Fibroblast of the aortic adventitia (primary cell): ENCODE measurements around the gene GNAI2. TPM values are rescaled to one million over a fixed set of nuclear protein-coding genes. Genes with fewer than 3 reads are reported as not detected.
"Not testable (repeated sequence)": the region's sequence is repeated elsewhere in the genome, so short reads cannot be mapped to it uniquely, and the experiment has no call there.

Source experiments
- DNase-seq: peaks from one replicate; pipeline ENCODE4 v3.0.0-alpha.2; 2010; ENCODE audit warnings: low read depth
- H3K4me3 ChIP-seq: 2 replicates; pipeline ENCODE4 v1.5.1; 2011; ENCODE audit warnings: low read depth, mild to moderate bottlenecking, control low read depth, low read length, moderate library complexity
- CTCF ChIP-seq: IDR thresholded peaks from 2 replicates; pipeline ENCODE4 v1.5.1; 2011; ENCODE audit warnings: mild to moderate bottlenecking, low read length, control low read depth, inconsistent platforms; ENCODE audit not compliant: insufficient read depth
- total RNA-seq: library from RNA; depleted of rRNA; stranded (reverse); fragments of >200 nt; gene quantifications from 2 replicates; pipeline ENCODE4 v1.2.3, GENCODE V29; 2012; ENCODE audit warnings: low replicate concordance

GNAI2 gene
- total RNA-seq, 1 donor = 195 TPM

GRCh38 chr3:50210510-50211367 lies 25.3 kb upstream of the GNAI2 start:
- TF ChIP-seq CTCF = no peak
- no peak for DNase-seq

GRCh38 chr3:50211368-50211717 lies 24.7 kb upstream of the GNAI2 start:
- not testable (repeated sequence) for H3K4me3 ChIP-seq, DNase-seq

More at GRCh38 chr3:50210510-50211367, 25.3 kb upstream of the GNAI2 start:
- no peak overlapping the region for H3K4me3 ChIP-seq

DNA sequence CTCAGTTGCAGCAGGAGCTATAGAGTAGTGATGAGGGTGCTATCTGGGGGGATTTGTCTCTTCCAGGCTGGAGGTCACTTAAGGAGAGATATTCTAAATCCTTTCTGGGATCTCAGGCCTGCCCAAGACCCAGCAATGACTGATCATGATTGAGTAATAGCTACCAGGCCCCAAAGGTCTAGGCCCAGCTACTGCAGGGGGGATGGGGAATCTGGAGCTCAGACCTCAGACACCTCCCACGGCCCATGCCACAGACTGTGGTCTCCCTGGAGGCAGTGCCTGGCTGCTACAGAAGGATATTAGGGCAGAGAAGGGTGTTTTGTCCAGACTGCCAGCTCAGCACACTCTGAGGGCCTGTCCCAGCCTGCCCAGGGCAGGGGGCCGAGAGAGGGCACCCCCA lies 24.1 kb upstream of the GNAI2 start:
- peak; percentile 9 for DNase-seq
- H3K4me3 ChIP-seq = no peak overlapping the region
- TF ChIP-seq CTCF = no peak

DNA sequence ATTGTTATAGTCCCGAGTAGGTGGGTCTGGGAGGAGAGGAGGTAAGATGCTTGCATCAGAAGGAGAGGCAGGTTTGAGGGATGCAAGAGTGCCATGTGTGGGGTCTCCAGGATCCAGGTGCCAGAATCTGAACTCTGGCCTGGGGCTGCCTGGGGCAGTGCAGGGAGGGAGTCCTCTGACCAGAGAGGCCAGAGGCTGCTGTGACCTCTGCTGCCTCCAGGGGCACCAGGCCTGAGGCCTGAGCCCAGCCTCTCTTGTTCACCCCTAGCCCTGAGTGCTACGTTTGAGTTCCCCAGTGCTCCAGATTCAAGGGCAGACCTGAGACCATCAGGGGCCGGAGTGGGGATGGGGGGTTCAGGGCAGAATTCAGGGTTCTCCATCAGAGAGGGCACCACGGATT lies 23.5 kb upstream of the GNAI2 start:
- no peak for DNase-seq
- H3K4me3 ChIP-seq = no peak overlapping the region

GRCh38 chr3:50212971-50213370 lies 23.0 kb upstream of the GNAI2 start:
- TF ChIP-seq CTCF = no peak
- no peak overlapping the region for H3K4me3 ChIP-seq
- no peak for DNase-seq

More for the DNA sequence above, 23.5 kb upstream of the GNAI2 start:
- peak; percentile 2 for TF ChIP-seq CTCF

DNA sequence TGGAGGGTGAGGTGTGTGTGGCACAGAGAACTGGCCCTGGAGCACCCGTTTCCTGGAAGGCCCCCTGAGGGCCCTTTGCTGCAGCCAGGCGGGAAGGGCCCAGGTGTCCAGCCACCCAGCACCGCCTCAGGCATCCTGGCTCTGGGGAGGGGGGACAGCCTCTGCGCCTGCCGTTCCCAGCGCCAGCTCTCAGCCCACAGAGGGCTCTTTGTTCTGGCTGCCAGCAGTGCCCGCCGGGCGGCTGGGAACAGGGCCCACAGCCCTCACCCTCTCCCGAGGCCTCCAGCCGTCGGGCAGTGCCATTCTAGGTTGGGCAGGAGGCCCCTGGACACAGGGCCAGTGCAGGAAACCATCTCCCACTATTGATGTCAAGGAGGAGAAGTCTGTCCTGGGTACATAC lies 22.6 kb upstream of the GNAI2 start:
- no peak overlapping the region for H3K4me3 ChIP-seq
- no peak for TF ChIP-seq CTCF

GRCh38 chr3:50214824-50215223 lies 21.2 kb upstream of the GNAI2 start:
- H3K4me3 ChIP-seq = no peak overlapping the region
- no peak for TF ChIP-seq CTCF
- DNase-seq = no peak

More for the DNA sequence above, 22.6 kb upstream of the GNAI2 start:
- DNase-seq = no peak
